Islet precursor cell (in vitro differentiated cells): ENCODE measurements around the gene EPB41L2.

Experiments
- DNase-seq: peaks from one replicate; pipeline ENCODE4 v3.0.0-alpha.2; 2018

The EPB41L2 gene

DNA sequence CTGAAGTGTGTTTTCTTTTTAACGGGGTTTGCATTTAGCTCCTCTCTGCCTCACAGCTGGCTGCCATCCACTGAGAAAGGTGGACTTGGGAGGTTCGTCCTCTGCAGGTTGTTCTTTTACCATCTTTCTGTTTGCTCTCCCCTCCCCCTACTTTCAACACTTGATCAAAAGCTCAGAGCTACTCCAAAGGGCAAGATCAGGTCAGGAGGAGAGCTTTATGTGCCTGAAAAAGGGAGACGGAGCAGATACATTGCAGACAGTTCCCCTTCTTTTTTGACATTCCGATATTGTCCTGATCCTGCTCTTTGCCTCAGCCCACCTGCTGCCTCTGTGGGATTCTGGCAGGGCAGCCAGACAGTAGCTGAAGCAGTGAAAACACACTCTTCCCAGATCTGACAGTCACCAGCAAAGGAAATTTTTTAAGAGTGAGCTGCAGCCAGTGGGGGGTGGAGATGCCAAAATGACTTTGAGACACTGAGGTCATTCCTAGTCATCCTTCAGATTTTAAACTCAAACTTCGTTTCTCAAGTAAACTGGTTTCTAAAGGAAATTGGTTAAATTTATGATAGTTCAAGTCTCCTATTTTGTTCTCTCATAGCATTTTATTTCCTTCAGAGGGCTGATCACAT, 209.4 kb downstream of the EPB41L2 start:
- no peak for DNase-seq

DNA sequence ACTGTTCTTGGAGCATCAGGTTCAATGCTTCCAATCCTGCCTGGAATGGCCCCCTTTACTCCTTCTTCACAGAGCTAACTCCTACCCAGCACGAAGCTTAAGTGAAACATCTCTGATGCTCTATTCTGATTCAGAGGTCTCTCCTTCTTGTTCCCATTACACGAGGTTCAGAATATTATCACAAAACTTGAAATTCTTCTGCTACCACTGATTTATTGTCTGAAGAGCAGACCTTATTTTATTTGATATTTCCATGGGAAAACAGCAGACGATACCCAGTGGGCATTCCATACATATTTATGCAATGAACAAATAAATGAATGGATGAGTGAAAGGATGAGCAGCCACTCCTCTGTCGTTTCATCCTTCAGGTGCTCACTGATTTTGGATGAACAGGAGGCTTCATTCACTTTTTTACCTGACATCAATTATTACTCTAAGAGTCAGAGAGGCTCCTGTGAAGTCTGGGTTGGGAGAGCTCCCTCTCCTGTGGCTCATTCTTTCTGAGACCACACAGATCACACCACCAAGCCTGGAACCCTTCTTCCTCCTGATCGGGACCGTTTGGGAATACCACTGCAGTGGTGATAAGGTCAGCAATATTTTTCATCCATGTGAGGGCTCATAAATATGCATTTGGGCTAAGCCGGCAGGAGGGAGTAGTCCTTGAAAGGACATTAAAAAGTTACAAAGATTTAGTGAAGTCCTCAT, 210.0 kb downstream of the EPB41L2 start:
- no peak for DNase-seq

DNA sequence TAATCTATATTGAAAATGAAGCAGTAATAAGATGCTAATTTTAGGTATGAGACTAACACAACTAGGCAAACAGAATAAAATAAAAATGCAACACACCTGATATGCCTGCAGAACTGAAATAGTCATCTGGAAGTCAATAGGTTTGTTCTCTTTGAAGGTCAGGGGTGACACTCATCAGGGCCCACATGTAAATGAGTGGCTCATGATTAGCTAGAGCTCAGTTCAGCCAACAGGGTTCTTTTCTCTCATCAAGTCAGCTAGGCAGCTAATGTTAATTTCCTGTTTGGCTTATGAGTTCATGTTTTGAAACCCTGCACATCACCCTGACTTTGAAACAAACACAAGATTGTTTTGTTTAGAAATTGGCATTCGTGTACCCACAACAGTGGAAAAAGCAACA, 212.0 kb downstream of the EPB41L2 start:
- DNase-seq: no peak

DNA sequence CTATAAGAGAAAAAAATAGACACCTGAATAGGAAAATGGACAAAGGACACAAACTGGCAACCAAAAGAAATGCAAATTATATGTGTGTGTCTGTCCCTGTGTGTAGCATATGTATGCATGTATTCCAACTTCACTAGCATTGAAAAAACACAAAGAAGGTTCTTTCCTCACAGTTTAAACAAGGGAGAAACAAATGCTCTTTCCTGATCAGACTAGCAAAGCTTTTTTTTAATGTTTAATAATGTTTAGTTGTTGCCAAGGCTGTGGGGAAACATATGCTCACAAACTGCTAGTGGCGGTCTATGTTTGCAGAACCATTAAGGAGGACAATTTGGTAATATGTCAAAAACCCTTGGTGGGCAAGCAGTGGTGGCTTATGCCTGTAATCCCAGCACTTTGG, 213.5 kb downstream of the EPB41L2 start:
- no peak for DNase-seq

DNA sequence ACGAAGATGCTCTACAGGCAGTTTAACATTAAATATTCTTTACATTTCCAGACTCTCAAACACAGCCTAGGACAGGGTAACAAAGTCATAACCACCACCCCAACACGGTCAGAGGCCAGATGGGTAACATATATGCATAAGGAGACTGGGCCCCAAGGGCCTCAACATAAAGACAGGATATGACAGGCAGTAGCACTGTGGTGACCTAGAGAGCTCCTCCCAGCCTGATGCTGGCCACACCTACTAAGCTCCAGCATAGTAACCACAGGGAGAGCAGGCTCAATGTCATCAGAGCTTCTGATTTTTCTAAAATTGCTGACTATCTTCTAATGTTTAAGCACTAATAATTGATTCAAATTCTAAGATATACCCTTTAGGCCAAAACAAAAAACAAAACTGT, 214.1 kb downstream of the EPB41L2 start:
- no peak for DNase-seq

DNA sequence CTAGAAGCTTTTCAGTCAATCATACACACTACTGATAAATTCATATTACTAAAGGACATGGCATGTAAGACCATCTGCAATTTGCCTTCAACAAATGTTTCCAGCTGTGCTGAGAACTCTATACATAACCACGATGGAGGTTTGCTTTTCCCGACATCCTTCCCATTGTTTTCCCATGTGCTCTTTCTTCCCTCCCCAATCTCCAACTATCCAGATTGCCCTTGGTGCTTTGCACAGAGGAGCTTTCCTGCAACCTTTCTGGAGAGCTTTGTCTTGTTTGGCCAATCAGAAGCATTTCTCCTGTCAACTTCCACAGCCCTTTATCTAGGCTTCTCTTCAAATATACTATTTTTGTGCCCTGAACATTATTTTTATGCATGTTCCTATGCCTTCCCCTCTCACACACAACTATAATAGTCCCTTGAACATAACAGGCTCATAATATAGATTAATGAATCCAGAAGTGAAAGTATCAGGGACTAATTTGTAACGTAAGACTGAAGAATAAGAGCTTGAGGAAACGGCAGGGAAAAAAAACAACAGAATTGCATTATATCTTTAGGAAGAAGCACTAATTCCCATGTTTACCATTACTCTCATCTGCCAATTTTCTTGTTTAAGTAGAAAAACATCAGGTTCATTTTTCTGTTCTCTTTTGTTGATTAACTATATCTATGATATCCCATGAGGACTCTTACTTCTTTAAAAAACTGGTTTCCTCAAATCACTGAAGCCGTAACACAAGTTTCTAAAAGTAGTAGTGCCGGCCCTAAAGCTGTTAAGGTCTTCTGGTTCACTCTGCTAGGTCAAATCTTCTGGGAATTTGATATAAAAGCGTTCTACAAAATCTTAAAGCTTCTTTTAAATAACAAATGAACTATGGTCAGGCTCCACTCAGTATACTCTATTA, 215.8 kb downstream of the EPB41L2 start:
- DNase-seq: no peak

DNA sequence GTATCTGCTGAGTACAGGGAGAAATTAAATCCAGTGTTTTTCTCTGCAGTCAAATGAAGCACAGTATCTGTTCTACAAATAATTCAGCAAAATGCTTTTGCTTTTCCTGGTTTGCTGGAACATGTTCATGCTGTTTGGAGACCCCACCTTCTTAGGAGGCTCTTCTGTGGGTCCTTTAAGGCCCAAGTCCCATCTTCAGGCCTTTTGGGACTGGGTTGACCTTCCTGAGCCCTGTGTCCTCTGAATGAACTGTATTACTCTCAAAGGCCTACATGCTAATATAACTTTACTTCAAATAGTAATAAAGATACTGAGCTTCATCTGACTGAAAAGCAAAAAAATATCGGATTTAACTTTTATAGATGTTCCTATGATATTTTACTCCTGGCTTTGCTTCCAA, 216.5 kb downstream of the EPB41L2 start:
- DNase-seq: no peak

DNA sequence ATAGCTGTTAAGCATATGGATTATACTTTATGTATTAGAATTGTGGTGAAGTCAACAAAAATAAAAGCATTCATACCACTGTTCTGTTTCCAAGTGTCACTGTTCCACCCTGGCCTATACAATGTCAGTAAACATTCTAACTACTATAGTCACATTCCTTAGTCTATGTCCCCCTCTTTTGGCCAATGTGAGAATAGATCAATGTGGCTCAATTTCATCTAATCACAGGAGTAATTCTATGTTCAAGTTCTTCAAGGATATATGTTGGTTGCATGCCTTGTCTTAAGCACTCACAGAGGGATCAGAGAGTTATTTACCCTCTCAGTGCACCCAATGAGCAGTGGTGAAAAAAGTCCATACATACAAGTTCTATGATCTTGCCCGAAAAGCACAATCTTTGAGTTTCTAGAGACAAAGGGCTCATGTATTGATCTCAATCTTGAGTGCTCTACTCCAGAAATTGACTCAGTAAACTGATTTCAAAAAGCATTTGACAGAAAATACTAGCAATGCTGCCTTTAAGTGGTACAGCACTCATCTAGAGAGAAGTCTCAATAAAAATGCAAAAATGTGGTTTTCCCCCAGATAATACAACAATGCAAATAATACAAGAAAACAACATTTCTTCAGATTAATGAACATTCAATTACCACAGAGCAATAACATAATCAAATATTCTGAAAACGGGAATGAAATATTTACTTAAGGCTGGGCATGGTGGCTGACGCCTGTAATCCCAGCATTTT, 219.3 kb downstream of the EPB41L2 start:
- DNase-seq: no peak

DNA sequence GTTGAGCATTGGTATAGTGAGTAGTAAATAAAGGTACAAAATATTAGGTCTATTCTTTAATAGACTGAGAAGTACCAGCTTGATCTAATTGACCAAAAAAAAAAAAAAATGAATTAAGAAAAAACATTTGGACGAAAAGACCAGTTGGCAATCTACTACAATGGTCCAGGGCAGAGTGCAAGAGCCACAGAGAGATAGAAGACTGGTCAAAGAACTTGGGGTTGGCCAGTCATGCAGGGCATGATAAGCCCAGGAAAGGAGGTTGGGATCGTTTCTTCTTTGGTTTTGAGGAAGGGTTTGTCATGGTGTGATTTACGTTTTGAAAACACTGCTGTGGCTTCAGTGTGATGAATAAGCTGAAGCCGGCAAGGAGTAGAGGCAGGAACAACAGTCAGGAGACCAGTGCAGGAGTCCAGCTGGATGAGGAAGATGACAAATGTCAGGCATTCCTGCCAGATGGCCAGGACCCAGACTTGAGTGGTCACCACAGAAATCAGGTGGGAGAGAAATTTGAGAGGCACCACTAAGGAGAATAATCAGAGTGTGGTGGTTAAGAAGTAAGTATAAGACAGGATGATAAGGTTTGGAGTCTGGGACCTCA, 221.8 kb downstream of the EPB41L2 start:
- no peak for DNase-seq

DNA sequence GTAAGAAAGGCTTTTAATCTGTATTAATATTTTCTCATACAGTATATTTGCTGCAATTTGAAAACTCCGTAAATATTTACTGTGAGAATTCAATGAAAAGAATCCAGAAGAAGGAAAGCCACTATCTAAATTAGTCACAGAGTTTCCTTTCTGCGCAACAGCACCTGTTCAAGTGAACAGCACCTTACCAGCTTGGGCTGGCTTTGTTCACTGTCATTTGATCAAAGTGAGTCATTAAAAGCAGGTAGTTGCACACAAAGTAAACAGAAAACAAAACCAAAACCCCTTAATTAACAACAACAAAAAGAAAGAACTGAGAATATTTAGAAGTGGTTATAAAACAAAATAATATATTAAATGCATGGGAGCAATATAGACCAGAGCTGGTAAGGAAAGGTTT, 223.0 kb downstream of the EPB41L2 start:
- no peak for DNase-seq

DNA sequence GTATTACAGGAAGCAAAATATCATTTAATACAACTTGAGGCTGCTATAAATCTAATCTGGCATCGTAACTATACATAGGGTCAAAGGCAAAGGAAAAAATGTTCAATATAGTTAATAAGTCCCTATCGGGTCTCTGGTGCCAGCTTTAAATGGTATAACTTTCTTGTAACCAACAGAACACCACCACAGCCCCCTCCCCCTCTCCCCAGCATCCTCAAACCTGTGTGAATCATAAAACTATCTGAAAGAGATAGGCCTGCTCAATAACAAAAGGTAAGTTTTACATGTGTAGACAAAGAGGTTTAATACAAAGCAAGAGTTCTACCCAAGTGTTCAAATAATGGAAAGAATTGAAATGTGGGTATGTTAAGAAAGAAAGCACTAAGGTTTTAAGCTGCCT, 223.7 kb downstream of the EPB41L2 start:
- no peak for DNase-seq

DNA sequence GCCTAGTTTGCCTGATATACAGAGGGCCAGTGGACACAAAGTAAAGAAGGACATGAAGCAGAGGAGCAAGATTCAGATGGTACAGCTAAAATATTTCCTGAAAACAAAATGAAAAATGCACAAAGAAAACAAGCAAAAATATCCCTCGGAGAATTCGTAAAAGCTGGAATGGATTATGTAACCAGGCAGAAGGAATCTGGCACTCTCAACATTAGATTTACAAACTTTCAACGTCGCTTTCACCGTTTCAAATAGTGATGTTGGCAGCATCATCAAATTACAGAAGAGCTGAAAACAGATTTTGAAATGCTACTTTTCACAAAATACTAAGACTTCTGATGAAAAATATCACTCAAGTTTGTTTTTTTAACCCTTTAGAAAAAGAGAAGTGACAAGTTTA, 224.1 kb downstream of the EPB41L2 start:
- DNase-seq: no peak

DNA sequence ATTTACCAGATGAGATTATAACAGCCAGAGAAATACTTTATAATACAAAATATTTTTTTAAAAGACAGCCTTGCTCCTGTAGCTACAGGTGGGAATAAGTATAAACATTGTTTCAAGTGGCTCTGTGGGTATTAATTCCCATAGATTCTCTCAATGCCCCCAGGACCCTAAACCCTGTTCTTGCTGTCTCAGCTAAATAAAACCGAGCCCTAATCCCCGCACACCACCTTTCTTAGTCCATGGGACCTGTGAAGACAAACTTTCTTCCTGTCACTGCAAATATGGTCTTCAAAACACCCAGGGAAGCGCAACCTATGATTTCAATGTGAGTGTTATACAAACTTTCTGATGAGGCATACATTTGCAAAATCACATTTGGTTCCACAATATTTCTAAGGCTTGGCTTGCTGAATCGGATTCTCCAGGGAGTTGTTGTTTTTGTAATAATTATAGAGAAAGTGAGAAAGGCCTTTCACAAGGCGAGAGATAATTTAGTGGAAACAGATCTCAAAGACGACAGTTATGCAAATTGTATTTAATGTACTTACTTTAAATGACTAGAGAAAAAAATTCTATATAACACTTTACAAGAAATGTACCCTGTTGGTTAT, 224.7 kb downstream of the EPB41L2 start:
- DNase-seq: no peak

DNA sequence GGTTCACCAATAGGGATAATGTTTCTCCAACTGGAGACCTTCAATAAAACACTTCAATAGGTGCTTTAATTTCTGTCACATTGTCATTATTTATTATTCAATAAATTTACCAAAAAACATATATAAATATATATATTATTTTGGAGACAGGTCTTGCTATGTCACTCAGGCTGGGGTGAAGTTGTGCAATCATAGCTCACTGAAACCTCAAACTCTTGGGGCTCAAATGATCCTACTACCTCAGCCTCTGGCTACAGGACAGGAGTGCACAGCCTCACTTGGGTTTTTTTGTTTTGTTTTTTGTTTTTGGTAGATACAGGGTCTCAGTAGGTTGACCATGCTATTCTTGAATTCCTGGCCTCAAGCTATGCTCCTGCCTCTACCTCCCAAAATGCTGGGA, 226.0 kb downstream of the EPB41L2 start:
- no peak for DNase-seq

DNA sequence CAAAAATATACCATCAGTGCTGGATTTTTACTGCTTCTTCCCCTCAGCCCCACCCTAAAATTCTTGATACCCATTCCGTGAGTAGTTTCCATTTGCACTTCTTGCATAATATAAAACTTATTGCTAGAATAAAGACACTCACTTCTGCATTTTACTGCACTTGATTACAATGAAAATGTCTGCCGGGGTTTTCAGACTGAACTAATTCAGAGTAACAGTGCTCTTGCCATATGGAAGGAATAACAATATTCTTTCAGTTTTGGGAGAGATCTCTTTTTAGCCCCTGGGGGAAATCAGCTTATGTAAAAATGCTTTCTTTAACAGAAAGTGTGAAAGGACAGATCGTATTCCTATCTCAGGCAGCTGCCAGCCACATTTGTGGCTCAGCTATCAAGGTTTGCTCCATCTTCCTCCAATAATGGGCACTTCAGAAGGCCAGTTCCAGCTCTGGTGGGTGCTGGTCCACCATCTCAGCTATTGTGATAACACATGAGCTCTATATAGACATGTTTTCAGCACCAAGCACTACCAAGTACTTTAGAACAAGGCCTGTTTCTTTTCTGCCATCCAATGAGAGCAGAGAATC, 226.9 kb downstream of the EPB41L2 start:
- DNase-seq: no peak

DNA sequence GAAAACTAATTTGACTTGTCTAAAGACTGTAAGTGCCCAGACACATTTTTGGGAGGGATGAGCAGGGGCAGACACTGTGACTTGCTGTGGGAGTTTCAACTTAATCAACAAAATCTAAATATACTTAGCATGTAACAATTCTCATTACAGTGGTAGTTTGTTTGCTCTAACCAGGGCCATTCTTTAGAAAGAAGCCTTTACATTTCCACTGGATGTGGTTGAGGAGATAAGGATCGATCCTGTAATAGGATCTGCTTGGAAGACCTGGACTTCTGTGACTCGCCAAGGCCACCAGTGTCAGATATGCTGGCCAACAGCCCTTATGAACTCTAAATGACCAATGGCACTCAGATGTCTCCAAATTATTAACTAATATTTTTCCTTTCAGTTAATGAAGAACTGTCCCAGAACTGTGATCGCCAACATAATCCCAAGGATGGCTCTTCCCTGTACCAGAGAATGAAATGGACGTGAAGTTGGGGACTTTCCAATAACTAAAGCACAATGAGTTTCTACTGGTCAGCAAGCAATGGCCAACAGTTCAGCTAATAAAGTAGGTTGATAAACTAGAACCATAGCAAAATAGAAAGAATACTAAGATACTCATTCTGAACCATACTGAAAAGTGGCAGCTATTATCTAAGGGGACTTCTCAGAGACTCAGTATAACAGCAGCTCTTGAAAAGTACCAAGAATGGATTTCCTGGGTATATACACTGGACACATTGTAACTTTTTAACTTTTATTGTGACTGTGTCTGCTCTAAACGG, 228.4 kb downstream of the EPB41L2 start:
- no peak for DNase-seq

DNA sequence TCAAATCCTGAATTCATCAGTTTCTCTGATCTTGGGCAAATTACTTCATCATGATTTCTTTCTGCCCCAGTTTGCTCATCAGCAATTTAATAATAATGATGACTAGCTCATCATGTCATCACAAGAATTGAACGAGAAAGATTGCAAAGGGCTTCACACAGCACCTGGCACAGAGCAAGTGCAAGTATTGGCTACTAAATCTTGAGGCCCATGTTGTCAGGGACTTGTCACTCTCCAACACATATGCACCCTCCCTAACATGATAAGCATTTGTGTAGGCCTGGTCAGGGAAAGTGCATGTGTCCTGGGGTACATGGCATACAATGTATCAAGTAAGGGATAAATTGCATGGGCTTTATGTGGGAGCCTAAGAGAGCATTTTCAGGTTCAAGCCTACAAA, 229.5 kb downstream of the EPB41L2 start:
- no peak for DNase-seq

DNA sequence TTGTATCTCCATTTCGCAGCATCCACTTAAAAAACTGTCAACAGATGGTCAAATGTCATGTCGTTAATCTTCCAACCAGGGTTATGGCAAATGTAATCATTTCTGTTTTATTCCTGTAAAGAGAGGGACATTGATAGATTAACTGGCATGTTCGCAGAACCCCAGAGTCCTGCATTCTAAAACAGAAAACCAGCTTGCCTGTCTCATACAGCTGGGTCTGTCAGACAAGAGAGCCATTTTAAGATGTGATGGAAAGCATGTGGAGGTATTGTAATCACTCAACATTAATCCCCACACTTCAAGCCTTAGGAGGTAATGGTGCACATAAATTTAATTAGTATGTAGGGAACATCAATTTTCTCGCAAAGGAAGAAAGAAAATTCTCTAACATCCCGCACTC, 231.4 kb downstream of the EPB41L2 start:
- DNase-seq: no peak

DNA sequence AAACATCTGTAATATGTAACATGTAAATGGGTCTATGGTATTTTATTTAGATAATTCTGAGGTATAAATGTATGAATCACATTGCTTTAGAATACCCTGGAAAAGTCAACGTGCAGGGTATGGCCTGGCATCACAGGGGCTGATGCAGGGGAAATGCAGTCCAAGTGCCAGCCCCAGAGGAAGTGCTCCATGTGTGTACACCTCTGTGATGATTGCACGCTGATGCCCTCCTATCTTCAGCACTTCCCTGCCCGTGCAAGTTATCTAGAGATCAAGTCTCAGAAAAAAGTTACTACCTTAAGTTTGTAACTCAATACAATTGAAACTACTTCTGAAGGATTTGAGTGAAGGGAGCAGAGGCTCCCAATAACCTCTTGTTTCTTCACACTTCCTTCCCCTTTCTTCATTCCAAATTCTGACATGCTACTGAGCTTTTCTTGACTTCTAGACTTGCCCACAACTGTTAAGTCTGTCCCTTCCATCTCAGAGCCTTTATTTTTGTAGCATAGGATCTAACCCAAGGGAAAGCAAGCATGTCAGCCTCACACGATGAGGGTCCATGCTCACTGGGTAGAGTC, 233.6 kb downstream of the EPB41L2 start:
- no peak for DNase-seq

DNA sequence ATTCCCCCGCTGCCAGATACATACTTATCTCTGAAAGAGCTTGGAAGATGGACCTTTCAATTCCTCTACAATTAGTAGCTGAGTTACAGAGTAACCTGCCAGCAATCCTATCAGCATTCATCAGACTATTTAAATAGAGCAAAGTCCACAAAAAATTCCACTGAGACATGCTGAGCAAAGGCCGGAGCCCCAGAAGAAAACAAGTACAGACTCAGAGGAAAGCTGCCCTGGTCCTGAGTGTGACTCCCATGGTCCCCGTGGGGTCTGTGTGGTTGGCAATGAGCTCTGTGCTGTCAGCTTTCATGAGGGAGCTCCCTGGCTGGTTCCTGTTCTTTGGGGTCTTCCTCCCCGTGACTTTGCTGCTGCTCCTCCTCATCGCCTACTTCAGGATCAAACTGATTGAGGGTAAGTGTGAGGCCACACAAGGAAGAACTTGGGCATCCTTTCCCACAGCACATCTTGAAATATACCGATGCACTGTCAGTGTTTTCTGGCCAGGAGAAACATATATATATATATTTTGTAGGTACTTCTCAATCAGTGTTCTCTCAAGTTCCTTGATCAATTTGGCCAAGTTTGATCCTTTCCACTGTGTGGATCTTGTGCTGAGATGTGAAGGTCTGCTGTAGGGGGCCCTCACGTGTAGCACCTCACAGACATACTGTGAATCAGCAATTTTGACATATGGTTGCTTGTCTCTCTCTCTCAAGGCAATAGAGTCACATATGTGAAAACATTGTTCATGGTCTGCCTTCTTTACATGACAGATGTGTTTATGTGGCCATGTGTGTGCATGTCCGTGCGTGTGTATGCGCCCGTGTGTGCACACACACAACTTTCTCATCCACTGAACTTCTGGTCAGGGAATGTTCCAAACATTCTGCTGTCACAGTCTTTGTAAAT, 235.5 kb downstream of the EPB41L2 start, which contains the start of gene SMLR1:
TSS of gene SMLR1 (plus strand) at position 160 of the 903 bp plus-strand sequence. CDS start at position 168, 8 bp downstream.
- no peak for DNase-seq
